Activated effector memory CD4-positive, alpha-beta T cell treated with Interleukin-2 at 50 U/mL for 16 hours (primary cell): ENCODE measurements around the gene SLCO4A1.
A peak's percentile ranks its signal among the peaks of the same experiment; 100 is the strongest.

ENCODE experiments used
- DNase-seq: peaks from one replicate; pipeline ENCODE4 v3.0.0-alpha.2; 2020

The SLCO4A1 gene

DNA sequence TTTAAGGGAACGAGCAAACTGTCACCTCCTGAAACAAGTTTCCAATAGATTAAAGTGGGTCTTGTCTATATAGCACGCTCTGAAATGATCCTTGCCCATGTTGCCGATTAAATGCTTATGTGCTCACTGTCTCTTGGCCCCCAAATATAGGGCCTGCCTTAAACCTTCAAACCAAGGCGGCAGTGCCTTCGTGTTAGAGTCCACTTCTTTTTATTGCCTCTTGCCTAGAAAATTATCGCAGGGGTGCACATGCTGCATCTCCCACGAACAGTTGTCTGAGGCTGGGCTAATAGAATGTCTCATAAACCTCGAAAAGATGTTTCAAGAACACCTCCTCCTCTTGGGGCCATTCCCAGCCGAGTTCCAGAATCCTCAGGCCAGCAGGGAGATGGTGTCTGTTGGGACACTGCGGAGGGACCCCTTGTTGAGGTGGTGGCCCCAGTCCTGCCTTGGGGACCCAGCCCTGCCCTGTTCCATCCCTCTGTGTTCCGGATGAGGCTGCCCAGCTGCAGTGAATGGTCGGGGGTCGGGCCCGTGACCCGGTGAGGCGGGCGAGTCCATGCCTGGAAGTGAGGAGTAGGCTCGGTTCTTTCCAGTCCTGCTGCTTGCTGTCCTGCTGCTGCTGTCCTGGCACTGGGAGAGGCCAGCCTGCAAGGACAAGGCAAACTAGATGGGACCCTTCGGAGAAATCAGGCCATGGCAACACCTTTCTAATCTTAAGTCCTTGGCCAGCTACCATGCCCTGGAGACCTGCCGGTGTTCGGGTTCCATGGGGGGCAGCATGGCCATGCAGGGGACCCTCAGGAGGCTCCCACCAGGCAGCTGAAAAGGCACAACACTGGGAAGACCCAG lies 34.7 kb upstream of the SLCO4A1 start:
- DNase-seq: no peak

DNA sequence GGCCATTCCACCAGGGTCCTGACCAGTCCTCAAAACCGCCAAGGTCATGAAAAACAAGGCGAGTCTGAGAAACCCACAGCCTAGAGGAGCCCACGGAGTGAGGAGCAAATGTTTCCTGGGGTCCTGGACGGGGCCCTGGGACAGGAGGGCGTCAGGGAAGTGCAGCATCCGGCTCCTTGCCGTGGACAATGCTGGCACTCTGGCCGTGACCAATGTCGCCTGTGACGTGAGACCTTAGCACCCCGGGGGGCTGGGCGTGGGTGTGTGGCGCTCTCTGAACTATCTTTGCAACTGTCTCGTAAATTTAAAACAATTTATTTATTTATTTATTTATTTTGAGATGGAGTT lies 34.1 kb upstream of the SLCO4A1 start:
- DNase-seq: no peak

DNA sequence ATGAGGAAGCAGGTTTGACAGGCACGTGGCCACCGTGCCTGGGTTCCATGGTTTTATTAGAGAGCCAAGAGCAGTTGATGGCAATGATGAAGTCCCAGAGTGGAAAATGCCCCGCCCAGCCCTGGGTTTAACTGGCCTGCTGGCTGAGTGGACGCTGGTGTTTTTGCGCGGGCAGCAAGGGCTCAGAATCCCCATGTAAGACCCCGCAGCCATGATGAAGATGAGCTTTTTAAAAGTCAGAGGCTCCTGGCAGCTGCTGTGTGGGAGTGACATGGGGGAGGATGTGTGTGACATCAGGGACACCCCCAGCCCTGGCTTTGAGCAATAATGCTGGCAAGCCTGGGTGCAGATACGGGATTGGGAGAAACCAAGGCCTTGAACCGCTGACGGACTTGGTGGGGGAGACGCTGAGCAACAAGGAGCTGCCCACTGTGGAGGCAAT lies 33.0 kb upstream of the SLCO4A1 start:
- no peak for DNase-seq

DNA sequence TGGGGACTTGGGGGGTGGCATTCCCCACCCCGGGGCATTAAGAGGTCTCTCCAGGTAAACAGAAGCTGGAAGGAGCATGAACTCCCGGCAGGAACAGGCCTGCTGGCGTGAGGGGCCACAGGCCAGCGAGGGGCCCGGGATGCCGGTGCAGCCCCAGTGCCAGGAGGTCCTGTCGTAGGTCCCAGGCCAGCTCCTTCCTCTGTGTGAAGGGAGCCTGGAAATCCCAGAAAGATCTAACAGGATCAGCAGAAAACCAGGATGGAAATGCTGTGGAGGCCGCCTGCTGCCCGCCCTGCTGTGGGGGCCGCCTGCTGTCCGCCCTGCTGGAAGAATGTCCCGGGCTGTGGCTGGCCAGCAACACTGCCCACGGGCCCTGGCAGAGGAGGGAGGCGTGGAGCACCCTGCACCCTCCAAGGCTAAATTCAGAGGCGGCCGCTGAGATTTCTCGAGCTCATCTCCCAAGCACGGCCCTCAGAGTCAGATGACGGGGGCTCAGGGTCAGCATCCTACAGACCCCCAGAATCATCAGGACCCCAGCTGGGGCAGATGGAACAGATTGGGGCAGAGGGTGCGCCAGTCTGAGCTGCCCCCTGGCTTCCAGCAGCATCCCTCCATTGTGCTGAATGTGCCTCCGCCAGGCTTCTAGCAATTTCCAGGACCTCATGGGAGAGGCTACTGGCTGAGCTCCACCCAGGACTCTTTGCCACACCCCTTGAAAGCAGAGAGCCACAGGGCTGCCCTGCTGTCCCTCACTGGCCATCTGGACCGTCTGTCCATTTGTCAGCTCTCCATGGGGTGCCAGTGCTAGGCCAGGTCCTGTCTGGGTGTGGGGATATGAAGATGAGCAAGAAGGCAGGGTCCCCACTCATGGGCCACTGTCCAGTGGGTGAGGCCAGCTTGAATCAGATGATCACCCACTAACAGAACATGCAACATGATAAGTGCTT lies 32.2 kb upstream of the SLCO4A1 start:
- no peak for DNase-seq

DNA sequence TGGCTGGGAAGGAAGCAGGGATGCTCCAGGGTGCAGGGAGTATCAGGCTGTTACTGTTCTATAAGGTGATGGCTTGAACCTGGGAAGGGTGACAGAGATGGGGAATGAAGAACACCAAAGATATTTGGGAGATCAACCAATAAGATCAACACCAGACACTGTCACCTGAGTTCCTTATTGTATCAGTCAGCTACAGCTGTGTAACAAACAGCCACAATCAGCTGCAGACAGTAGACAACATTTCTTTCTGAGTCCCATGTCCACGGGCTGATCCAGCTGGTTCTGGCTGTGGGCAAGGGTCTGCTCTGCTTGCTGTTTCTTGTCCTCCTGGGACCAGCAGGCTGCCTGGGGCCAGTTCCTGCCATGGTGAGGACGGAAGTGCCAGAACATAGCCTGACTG lies 31.3 kb upstream of the SLCO4A1 start:
- DNase-seq: no peak

DNA sequence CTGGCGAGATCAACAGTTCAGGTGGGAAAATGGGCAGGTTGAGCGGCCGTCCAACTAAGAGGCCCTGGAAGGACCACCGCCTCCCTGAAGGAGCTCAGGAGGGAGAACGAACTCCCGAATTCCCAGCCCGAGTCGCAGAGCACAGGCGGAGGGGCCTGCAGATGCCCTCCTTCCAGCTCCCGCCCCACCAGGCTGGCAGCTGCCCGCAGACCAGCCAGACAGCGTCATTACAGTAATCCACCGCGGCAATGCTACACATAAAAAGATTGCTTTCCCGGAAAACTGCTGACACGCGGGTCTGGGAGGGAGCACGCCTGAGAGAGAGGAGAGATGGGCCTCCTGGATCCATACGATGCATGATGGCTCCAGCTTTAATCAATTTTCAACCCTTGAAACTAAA lies 30.5 kb upstream of the SLCO4A1 start:
- DNase-seq: no peak

DNA sequence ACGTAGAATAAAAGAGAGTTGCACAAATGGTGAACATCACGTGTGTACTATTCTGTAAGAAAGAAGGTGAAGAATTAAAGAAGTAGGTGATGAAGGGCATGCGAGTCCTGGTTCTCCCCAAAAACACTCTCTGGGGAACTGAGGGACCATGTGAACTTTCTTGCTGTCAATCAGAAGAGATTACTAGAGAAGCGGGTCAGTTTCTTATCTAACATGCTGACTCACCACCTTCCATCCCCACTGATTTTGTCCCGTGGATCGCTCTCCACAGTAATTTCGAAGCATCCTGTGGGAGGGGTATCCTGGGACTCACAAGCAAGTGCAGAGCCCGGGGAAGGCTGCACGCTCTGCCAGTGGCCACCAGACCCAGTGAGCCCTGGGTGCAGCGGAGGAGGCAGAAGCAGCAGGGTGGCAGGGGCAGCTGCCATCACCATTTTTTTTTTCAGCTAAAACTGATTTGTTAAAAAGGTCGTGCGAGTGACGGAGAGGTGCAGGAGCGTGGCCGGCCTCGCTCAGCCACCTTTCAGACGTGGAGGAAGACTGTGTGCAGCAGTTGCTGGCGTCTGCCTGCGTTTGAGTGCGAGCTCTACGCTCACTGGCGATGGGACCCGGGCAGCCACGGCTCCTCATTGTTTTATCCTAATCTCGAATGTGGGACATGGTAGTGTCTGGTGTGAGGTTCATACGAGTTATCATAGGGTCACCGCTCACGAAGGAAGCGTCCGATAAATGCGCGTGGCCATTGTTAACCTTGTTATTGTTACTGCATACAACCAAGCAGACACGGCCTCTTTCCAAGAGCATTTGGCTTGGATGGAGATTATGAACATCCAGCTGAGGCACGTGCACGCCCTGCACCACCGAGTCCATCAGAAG lies 28.0 kb upstream of the SLCO4A1 start:
- no peak for DNase-seq

DNA sequence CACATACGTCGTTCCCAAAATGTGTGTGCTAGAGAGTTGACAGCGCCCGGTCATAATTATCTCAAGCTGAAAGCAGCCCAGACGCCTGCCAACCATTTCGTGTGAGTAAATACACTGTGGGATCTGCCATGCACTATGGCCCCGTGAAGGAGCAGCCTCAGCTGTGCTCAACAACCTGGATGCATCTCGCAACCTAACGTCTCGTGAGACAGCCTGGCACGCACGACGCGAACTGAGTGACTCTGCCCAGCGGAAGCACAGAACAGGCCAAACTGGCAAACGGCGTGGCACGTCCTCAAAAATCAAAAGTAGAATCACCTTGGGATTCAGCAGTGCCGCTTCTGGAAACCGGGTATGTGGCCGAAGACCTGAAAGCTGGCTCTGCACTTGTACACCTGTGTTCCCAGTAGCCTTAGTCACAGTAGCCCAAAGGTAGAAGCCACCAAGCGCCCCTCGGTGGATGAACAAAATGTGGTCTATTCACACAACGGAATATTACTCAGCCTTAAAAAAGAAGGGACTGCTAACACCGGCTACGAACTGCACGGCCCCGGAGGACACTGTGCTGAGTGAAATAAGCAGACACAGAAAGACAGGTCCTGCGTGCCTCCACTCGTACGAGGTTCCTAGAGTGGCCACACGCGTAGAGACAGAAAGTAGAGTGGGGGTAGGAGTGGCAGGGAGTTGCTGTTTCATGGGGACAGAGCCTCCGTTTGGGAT lies 27.2 kb upstream of the SLCO4A1 start:
- DNase-seq: no peak

DNA sequence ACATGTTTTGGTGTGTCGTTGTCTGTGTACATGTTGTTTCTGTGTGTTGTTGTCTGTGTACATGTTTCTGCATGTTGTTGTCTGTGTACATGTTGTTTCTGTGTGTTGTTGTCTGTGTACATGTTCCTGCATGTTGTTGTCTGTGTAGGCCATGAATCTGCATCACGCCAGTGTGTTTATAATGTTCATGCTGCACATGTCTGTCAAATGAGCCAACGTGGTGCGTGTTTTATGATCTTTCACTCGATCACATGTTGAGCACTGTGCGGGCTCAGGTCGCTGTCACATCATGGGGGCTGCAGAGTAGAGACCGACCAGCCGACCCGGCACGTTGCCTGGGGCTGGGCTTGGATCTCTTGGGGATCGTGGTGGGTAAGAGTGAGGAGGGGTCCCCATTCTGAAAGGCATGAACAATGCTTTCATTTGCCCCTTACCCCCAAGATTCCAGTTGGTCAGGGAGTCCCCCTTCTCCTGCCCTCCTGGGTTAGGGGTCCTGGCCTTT lies 26.5 kb upstream of the SLCO4A1 start:
- no peak for DNase-seq

DNA sequence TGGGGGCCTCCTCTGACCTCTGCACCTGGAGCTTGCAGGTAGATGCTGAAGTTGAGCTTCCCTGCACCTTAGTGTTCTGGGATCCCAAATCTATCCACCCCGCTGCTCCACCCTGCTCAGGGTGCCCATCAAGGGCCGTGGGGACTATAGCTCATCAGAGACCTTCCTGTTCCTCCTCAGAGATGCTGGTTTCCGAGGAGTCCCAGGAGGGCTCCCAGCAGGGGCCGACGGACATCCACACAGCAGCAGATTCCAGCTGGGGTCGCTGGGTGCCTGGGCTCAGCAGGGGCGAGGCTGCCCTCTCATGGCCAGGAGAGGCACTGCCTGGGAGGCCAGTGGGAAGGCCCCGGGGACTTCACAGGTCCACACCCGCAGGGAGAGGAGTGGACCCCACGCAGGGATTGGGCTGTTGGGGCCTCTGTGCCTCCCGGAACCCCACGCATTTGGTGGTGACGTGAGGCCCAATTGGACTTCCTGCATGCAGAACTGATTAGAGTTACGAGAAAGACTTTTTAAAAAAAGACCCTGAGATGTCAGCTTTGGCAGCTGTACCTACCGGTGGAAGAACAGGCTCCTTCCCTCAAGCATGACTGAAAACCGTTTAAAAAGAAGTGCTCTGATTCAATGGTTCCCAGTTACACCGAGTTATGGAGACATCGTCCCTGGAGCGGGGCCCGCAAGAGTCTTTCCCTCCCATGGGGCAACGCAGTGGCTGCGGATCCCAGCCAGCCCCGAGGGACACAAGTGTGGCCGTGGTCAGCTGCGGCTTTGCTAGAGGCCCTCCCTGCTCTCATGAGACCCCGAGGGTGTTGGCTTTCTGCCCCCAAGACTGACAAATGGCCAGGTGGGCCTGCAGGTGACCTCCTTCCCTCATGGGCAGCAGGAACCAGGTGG lies 25.3 kb upstream of the SLCO4A1 start:
- peak; percentile 54 for DNase-seq

DNA sequence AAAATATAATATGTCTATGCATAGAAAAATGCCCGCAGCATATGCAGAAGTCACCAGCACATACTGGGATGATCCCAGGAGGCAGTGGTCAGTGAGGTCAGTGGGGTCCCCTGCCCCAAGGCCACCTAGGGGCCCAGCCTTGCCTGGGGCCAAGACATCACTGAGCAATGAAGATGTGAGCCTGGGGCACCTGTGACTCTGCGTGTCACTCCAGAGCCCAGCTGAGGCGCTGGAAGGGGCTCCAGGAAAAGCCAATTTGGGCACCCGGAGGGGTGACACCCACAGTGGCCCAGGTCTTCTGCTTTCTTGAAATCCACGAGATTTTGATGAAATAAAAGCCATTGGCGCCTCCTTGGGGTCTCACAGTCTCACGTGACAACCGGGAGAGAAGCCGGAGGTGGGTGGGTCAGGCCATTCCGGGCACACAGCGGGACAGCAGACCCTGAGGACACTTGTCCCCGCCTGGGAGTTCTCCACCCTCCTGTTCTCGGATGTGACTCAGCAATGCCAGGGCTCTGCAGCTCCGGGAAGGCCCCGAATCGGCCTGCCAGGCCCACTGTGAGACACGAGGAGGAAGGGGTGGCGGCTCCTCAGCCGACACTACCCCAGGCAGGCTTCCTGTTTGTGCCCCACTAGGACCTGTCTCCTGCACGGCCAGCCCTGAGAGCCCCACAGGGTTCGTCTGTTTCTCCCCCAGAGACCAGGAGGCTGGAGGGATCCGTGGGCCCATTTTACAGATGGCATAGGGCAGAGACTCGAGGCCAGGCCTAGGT lies 24.4 kb upstream of the SLCO4A1 start:
- peak; percentile 43 for DNase-seq

DNA sequence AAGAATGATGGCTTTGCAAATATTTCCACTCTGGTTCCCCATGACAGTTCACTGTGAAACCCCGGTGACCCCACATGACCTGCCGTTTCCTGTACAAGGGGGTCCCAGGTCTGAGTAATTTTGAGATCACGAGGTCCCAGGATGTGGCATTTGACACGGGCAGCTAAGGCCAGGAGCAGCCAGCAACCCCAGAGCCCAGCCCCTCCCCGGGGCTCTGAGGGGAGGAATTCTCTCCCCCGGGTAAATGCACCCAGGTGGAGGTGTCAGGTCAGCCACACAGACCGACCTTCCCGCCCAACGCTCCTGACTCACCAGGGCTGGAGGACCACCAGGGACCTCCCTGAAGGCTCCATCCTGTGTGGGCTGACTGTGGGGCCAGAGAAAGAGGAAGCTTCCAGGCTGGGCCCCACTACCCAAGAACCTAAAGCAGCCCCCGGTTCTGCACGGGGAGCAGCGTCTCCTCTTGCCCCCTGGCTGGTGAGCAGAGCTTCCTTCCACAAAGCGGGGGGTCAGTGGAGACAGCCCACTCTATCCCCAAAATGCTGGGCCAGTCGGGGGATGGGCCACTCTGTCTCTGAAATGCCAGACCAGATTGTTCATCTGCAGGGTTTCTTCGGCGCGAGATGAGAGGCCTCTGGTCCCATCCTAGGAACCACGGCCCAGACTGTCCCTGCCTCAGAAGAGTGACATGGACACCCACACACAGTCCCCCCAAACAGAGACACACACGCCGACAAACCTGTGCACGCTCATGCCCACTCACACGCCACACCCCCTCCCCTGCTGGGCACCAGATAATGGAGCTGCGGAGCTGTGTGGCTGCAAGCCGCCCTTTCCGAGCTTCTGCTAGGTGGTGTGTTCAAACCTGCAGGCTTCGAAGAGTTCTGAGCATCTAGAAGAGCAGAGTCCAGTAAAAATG lies 23.4 kb upstream of the SLCO4A1 start:
- no peak for DNase-seq

DNA sequence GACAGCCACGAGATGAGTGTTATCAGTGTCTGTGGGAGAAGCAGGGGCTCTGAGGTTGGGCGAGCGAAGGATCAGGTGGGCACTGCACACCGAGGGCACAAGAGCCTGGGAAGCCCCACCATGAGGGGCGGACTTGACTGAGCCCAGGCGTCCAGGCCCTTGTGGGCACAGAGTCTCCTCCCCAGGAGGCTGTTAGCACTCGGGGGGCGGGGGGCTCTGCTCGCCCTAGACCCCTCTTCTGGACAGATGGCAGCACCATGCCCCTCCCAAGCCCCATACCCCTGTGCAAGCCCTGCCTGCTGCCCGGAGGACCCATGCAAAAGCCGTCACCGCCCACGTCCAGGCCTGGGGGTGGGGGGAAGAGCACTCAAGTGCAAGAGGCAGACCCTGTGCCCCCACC lies 21.7 kb upstream of the SLCO4A1 start:
- no peak for DNase-seq

DNA sequence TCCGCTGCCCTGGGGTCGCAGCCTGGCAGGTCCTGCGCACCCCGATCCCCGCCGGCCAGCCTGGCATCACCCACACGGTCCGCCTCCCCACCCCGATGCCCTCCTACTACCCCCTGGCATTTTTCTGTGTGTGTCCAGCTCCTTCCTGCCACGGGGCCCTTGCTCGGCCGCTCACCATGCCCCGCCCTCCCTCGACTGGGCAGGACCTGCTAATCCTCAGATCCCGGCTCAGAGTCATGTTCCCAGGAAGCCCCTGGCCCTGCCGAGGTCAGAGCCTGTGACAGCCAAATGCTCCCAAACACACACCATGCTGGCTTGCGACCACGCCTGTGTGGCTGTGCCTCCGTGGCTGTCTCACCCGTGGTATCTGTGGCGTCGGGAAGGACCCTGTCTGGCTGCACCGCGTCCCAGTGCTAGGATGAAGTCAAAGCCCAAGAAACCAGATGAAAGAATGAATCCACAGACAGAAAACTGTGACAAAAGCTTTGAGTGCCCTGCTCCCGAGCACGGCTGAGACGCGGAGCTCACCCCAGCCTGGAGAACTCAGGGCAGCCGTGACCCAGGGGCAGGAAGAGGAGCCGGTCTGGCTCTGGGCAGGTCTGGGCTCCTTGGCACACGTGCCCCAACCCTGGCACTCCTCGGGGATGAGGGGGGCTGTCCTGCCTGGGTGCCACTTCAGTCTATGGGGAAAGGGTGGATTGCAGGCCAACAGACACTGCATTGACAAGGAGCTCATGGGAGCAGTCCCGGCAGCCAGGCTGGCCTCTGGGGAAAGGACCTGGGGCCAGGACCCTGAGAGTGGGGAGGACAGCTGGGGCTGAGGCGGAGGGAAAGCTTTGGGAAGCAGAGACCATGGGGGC lies 20.8 kb upstream of the SLCO4A1 start:
- DNase-seq: no peak

DNA sequence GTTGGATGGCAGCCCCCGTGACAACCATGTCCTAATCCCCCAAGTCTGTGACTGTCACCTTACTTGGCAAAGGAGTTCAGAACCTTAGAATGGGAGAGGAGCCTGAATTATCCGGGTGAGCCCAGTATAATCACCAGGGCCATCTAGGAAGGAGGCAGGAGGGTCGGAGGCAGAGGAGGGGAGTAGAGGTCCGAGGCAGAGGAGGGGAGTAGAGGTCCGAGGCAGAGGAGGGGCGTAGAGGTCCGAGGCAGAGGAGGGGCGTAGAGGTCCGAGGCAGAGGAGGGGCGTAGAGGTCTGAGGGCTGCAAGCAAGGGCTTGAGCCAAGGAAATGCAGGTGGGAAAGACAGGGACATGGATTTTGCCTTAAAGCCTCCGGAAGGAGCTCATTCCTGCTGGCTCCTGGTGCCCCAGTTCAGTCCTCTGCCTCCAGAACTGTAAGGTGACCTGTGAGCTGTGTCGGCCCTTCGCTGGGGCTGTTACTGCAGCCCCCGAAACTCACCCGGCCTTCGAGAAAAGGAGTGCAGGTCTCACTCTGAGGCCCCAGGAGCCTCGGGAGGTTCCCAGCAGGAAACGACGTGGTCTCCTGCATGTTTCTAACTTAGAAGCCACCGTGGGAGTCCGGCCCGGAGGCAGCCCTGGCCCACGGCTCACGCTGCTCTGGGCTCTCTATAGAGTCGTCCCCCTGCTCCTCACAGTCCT lies 20.0 kb upstream of the SLCO4A1 start:
- DNase-seq: no peak

DNA sequence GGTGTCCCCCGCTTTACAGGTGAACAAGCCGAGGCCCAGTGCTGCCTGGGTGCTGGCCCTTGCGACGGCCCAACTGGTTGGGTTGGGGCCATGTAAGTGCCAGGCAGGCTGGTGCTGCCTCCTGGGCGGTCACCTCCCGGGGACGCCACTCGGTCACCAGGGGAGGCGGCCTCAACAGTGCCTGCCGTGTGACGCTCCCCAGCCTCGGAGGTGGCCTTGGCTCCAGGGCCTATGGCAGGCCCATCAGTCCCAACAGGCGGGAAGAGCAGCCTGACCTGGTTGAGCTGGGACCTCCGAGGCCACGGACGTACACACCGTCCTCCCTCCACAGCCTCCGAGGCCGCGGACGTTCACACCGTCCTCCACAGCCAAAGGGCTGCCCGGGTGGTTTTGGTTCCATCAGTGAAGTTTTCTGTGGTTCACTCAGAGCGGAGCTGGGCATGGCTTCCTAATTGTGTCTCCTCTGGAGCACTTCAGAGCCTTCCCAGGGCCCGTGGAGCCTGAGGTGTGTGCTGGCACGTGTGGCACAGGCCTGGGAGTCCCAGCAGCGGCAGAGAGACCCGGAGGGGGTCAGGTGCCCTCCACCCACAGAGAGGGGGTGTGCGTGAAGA lies 19.3 kb upstream of the SLCO4A1 start:
- DNase-seq: no peak
